ENCODE results near the gene ROBO1.

DNA sequence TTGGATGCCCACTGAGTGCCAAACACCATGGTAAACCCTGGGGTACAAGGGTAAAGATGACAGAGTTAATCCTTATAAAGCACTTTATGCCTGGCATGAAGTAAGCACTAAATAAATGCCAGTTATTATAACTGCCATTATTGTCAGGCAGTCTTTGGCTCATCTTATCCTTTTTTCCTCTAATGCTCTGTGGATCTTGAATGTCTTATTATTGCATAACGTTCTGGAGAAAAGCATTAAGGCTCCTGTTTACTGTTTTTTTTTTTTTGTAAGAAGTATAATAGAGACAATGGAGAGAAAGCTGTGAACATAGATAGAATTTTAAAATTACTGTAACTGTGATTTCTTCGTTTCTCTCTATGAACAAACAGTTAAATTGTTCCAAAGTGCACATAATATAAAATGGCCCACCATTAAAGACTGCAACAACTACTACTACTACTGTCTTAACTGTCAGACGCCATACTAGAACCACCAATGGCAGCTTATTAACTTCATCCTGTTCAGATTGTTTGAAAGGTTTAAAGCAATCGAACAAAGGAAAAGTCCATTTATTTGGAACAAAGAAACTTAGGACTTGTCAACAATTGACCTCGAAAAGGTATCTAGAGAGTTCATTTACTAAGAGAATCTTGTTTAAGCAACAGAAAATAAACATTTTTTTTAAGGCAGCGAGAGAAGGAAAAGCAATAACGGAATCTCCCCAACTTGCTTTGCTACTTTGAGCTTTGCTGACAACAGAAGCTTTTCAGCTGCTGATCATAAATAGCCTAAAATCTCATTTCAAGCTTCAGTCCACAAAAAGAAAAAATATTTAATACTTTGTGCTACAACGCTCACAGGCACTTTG lies 520.7 kb downstream of the ROBO1 start:
- TF ChIP-seq CTCF (IDR thresholded peaks at IDR 0.05; ENCODE audit: borderline replicate concordance, extremely low read depth, low read length, poor library complexity, severe bottlenecking) (no peak), EZH2 (IDR thresholded peaks at IDR 0.05; ENCODE audit: borderline replicate concordance, low read depth, low read length, severe bottlenecking) (no peak)
